K562 (cell line): ENCODE data around the gene MEX3A. TPM values are rescaled to one million over a fixed set of nuclear protein-coding genes. Genes with fewer than 3 reads are reported as not detected.

Source experiments
- CHD1 ChIP-seq: fragments of 200-600 bp; sonication (generic); IDR thresholded peaks from one replicate; pipeline ENCODE4 v1.6.1; 2012; ENCODE audit warnings: mild to moderate bottlenecking, moderate library complexity, low read length, inconsistent platforms
- FOXA3 ChIP-seq, 2 experiments: fragments of 450-650 bp in 1 of 2; sonication (generic) in 1 of 2; formaldehyde crosslinking; IDR thresholded peaks in 1 of 2; conservative IDR thresholded peaks in 1 of 2; 2 replicates each; pipeline versions ENCODE4 v1.4.0 to v1.8.0; 2020 to 2022; ENCODE audit warnings: mild to moderate bottlenecking in 2 of 2, missing genetic modification reagents in 1 of 2
- GABPA ChIP-seq: fragments of 200-800 bp; sonication (Bioruptor generic); conservative IDR thresholded peaks from 2 replicates; pipeline ENCODE4 v1.6.1; 2016; ENCODE audit warnings: low read depth, missing genetic modification characterization, missing compliant biosample characterization
- HNRNPUL1 ChIP-seq: fragments of 200-400 bp; formaldehyde crosslinking; IDR thresholded peaks from 2 replicates; pipeline ENCODE4 v1.6.1; 2017; ENCODE audit warnings: low read length
- MCM2 ChIP-seq: fragments of 450-650 bp; IDR thresholded peaks from 2 replicates; pipeline ENCODE4 v1.6.1; 2017; ENCODE audit warnings: low read depth, mild to moderate bottlenecking
- ZNF431 ChIP-seq: sonication (generic); formaldehyde crosslinking; IDR thresholded peaks from 2 replicates; pipeline ENCODE4 v1.8.0; 2022; ENCODE audit warnings: mild to moderate bottlenecking, missing genetic modification reagents
- ZNF436 ChIP-seq: fragments of 250-450, 450-650 bp; sonication (Bioruptor Pico); formaldehyde crosslinking; IDR thresholded peaks from 2 replicates; pipeline ENCODE4 v1.7.0; 2020; ENCODE audit warnings: mild to moderate bottlenecking
- polyA plus RNA-seq, 8 experiments: library from polyadenylated mRNA; depleted of rRNA in 4 of 8; stranded (reverse) in 5 of 8; unstranded in 3 of 8; fragments of >200 nt; fragmentation: Nextera tagmentation in 2 of 8; fragmentation: Illumina TruSeq in 1 of 8; extraction: Ambion mirVana in 2 of 8; extraction: Trizol in 1 of 8; gene quantifications; 2 replicates each; pipeline versions ENCODE4 v1.2.1 to v1.2.3, GENCODE V29; 2011 to 2014; ENCODE audit warnings: inconsistent platforms in 1 of 8, missing spikeins in 1 of 8
- total RNA-seq, 7 experiments: library from RNA; depleted of rRNA in 6 of 7; stranded (reverse); fragments of >200 nt in 6 of 7; fragmentation: Illumina TruSeq in 2 of 7; extraction: Trizol in 2 of 7; gene quantifications; 2 replicates each; pipeline versions ENCODE4 v1.2.1 to v1.2.3, GENCODE V29; 2011 to 2021; ENCODE audit warnings: low replicate concordance in 1 of 7
- TF ChIP-seq, protein P1 (sequence below): fragments of 250-450 bp; sonication (Bioruptor Pico); IDR thresholded peaks from 2 replicates; pipeline ENCODE4 v1.9.0; 2021; ENCODE audit warnings: mild to moderate bottlenecking
- TF ChIP-seq, protein P2 (sequence below): fragments of 450-650 bp; IDR thresholded peaks from 2 replicates; pipeline ENCODE4 v1.6.1; 2016; ENCODE audit warnings: borderline replicate concordance
- TF ChIP-seq, protein P3 (sequence below): fragments of 450-650 bp; IDR thresholded peaks from 2 replicates; pipeline ENCODE4 v1.6.1; 2018; ENCODE audit warnings: mild to moderate bottlenecking, low read depth; ENCODE audit not compliant: partially characterized antibody
- TF ChIP-seq, protein P4 (sequence below): fragments of 200-800 bp; sonication (Bioruptor generic); IDR thresholded peaks from 2 replicates; pipeline ENCODE4 v1.6.1; 2017; ENCODE audit warnings: missing genetic modification characterization, missing compliant biosample characterization

MEX3A gene
- total and polyA plus RNA-seq, 9 of the 15 experiments (the other 6 are each of a cell fraction or from before 2014, with no cell fraction given) = 0.36 to 13.7 (median 5.2) TPM

DNA sequence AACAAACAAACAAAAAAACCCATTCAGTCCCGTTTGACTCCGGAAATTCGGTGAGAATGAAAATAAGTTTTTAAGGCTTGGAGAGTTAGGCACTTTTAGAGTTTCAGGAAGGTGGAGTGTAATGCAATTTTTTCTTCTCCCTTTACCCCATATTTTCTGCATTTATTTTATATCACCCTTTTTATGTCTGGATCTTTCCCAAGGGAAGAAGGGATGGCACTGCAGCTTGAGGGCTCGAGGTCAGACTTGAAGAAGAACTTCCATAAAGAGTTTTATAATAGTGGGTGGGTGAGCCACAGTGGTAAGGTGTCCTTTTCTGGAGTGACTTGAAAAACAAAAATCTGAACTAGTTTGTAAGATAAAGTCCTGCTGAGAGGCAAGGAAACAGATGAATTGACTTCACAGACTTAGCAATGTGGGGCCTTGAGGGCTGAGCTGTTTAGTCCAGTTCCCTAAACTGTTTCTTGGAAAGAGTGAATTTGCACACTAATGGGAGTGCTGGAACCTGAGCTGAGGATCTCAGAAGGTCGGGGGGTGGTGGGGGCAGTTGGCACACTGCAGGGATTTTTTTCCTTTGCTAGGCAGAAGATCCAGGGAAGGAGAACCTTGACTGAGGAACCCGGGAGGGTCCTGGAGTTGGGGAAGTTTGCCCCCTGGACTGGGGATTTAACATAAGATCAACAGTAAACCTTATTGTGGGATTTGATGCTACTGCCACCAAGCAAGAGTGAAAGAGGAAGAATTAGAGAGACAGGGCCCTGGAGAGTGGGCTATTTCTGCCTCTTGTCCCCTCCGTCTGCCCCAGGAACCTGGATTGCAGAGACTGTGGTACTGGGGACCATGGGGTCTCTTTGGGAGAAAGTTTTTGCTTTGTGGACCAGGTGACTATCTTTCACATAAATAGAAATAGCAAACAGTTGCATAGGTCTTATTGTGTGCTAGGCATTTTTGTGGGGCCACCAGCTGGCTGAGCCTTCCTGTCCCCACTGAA lies 1.8 kb upstream of the MEX3A start (continued):
- TF ChIP-seq HNRNPUL1 (no peak), ZNF436 (CRISPR knock-in tag) (no peak), ZNF431 (no peak), CHD1 (no peak), FOXA3 (CRISPR knock-in tag; conservative IDR thresholded peaks at IDR 0.05 in 1 of 2, IDR thresholded peaks at IDR 0.05 in 1 of 2) (no peak), MCM2 (no peak), GABPA (tag) (no peak)
- TF ChIP-seq, protein P1, sequence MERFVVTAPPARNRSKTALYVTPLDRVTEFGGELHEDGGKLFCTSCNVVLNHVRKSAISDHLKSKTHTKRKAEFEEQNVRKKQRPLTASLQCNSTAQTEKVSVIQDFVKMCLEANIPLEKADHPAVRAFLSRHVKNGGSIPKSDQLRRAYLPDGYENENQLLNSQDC = no peak
- TF ChIP-seq, protein P2, sequence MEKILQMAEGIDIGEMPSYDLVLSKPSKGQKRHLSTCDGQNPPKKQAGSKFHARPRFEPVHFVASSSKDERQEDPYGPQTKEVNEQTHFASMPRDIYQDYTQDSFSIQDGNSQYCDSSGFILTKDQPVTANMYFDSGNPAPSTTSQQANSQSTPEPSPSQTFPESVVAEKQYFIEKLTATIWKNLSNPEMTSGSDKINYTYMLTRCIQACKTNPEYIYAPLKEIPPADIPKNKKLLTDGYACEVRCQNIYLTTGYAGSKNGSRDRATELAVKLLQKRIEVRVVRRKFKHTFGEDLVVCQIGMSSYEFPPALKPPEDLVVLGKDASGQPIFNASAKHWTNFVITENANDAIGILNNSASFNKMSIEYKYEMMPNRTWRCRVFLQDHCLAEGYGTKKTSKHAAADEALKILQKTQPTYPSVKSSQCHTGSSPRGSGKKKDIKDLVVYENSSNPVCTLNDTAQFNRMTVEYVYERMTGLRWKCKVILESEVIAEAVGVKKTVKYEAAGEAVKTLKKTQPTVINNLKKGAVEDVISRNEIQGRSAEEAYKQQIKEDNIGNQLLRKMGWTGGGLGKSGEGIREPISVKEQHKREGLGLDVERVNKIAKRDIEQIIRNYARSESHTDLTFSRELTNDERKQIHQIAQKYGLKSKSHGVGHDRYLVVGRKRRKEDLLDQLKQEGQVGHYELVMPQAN = no peak
- TF ChIP-seq, protein P3, sequence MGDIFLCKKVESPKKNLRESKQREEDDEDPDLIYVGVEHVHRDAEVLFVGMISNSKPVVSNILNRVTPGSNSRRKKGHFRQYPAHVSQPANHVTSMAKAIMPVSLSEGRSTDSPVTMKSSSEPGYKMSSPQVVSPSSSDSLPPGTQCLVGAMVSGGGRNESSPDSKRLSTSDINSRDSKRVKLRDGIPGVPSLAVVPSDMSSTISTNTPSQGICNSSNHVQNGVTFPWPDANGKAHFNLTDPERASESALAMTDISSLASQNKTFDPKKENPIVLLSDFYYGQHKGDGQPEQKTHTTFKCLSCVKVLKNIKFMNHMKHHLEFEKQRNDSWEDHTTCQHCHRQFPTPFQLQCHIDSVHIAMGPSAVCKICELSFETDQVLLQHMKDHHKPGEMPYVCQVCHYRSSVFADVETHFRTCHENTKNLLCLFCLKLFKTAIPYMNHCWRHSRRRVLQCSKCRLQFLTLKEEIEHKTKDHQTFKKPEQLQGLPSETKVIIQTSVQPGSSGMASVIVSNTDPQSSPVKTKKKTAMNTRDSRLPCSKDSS = no peak
- TF ChIP-seq, protein P4, sequence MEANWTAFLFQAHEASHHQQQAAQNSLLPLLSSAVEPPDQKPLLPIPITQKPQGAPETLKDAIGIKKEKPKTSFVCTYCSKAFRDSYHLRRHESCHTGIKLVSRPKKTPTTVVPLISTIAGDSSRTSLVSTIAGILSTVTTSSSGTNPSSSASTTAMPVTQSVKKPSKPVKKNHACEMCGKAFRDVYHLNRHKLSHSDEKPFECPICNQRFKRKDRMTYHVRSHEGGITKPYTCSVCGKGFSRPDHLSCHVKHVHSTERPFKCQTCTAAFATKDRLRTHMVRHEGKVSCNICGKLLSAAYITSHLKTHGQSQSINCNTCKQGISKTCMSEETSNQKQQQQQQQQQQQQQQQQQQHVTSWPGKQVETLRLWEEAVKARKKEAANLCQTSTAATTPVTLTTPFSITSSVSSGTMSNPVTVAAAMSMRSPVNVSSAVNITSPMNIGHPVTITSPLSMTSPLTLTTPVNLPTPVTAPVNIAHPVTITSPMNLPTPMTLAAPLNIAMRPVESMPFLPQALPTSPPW (CRISPR knock-in tag) = peak; percentile 54
